ENCODE data around the gene WDR48.

Gene WDR48

GRCh38 chr3:39079530-39079929 lies 27.7 kb downstream of the WDR48 start:
- no peak for DNase-seq (ENCODE audit: low read depth)
- TF ChIP-seq CTCF (conservative IDR thresholded peaks at IDR 0.05; ENCODE audit: low read depth, low read length), result no peak
- no peak overlapping the region for H3K4me3 ChIP-seq (ENCODE audit: low read length)

DNA sequence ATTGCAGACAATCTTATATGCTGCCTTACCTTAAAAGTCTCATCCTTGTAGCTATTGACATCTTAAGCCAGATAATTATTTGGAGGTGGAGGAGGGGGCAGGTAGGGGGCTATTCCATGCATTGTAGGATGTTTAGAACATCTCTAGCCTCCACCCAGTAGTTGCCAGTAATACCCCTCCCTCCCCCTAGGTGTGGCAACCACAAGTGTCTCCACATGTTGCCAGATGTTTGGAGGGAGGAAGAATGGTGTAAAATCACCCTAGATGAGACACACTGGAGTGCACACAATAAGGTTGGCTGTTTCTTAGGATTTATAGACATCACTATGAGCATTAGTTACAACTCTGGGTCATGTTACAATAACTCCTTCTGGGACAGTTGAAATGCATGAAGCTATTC lies 28.2 kb downstream of the WDR48 start:
- no peak for DNase-seq (ENCODE audit: low read depth)
- no peak for TF ChIP-seq CTCF (conservative IDR thresholded peaks at IDR 0.05; ENCODE audit: low read depth, low read length)
- H3K4me3 ChIP-seq (ENCODE audit: low read length), result no peak overlapping the region

- no peak for TF ChIP-seq CTCF (conservative IDR thresholded peaks at IDR 0.05; ENCODE audit: low read depth, low read length)
- H3K4me3 ChIP-seq (ENCODE audit: low read length), result no peak overlapping the region
- DNase-seq (ENCODE audit: low read depth), result no peak
Measured at GRCh38 chr3:39082666-39083313, 31.0 kb downstream of the WDR48 start.

DNA sequence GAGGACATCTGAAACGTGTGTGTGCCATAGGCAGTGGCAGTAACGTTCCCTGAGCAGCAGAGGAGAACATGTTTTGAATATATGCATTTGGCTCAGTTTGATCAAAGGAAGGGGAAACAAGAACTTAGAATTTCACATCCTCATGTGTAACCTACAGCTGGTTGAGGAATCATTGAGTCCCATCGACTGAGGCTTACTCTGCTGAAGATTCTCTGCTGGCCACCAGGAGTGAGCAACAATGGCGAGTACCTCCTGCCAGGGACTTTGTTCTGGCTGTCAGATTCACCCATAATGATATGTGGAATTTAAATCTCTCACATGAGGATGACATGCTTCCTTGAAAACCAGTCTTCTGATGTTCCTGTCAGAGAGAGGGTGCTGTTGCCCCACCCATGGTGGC lies 34.3 kb downstream of the WDR48 start:
- DNase-seq (ENCODE audit: low read depth), result no peak
- no peak overlapping the region for H3K4me3 ChIP-seq (ENCODE audit: low read length)
- TF ChIP-seq CTCF (conservative IDR thresholded peaks at IDR 0.05; ENCODE audit: low read depth, low read length), result no peak

- no peak for DNase-seq (ENCODE audit: low read depth)
- TF ChIP-seq CTCF (conservative IDR thresholded peaks at IDR 0.05; ENCODE audit: low read depth, low read length), result no peak
- no peak overlapping the region for H3K4me3 ChIP-seq (ENCODE audit: low read length)
Measured at GRCh38 chr3:39088456-39088855, 36.6 kb downstream of the WDR48 start.

DNA sequence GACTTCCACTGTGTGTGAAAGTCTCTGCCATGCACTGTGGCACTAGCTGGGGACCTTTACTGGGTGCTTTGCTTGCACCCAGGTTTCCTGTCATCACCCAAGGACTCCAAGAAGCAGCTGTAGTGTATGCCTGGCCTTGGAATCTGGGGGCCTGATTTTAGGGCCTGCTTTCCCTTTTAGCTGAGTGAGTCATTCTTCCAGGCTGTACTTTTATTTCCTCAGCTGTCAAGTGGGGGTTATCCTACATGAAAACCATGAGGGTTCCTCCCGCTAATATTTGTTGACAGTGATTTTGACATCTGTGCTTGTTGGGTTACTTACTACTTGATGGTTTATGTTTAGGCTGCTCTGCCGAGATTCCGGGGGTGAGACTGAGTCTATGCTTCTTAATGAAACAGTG lies 37.1 kb downstream of the WDR48 start:
- TF ChIP-seq CTCF (conservative IDR thresholded peaks at IDR 0.05; ENCODE audit: low read depth, low read length), result no peak
- no peak overlapping the region for H3K4me3 ChIP-seq (ENCODE audit: low read length)
- no peak for DNase-seq (ENCODE audit: low read depth)

DNA sequence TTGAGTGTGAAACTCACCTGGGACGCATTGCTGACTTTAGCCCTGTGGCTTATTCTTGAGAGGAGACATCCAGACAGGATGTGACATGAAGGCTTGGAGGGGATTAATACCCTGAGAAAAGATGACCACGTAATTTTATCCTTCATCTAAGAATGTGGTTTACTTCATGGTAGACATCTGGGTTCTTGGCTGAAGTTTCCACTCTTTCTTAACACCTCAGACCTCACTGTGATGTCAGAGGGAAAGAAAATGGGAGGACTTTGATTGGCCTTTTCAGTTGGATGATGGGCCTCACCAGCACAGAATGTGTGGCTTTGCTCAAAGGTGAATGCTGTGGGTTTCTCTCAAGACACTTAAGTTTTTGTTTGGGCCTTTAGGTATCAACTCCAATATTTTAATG lies 39.1 kb downstream of the WDR48 start:
- H3K4me3 ChIP-seq (ENCODE audit: low read length), result no peak overlapping the region
- no peak for TF ChIP-seq CTCF (conservative IDR thresholded peaks at IDR 0.05; ENCODE audit: low read depth, low read length)
- no peak for DNase-seq (ENCODE audit: low read depth)
